ENCODE data around the gene PRRT1B. TPM values are rescaled to one million over a fixed set of nuclear protein-coding genes. Genes with fewer than 3 reads are reported as not detected.
A peak's percentile ranks its signal among the peaks of the same experiment; 100 is the strongest.
"Not testable (repeated sequence)": the region's sequence is repeated elsewhere in the genome, so short reads cannot be mapped to it uniquely, and the experiment has no call there.

Gene PRRT1B
- total RNA-seq = 11.1 TPM

DNA sequence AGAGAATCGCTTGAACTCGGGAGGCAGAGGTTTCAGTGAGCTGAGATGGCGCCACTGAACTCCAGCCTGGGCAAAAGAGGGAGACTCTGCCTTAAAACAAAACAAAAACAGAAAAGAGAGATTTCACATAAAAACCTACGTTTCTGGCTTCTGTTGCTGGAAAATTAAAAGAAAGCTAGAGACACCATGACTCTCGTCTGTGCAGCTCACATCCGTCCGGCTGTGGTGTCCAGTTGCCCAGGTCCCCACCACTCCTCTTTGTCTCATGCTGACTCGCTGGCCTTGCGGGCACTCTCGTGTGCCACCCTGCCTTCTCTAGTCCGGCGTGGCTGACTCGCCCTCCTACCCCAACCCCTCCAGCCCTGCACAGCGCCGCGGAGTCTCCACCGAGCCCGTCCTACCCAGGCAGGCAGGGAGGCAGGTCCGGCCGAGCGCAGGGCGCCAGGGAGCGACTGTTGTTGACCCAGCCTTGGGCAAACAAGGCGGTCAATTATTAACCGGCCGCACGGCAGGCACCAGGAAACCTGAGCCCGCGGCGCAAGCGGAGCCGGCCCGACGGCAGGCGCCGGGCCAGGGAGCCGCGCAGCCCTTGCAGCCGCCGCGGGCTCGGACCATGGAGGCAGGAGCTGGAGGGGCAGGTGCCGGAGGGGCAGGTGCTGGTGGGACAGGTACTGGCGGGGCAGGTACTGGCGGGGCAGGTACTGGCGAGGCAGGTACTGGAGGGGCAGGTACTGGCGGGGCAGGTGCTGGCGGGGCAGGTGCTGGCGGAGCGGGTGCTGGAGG lies at the start of gene PRRT1B:
TSS of gene PRRT1B (plus strand) at position 521 of the 783 bp plus-strand sequence. CDS start at position 614, 93 bp downstream.
- peak; percentile 88 for DNase-seq (ENCODE audit: low spot score)

DNA sequence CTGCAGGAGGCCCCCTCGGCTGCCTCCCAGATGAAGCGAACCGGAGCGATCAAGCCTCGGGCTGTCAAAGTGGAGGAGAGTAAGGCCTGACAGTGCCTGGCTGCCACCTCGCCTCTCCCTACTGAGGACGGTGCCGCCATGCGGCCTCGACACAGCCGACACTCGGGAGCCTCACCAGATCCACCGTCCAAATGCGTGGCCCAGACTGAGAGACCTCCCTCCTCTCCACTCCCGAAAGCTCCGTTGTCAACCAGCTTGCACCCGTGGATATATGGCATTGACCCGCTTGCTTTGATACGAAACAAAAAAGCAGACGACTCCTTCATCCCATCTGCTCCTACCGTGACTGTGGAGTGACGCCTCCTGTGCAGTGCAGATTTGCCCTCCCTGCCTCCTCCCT lies 49.5 kb upstream of the PRRT1B start:
- no peak for DNase-seq (ENCODE audit: low spot score)

DNA sequence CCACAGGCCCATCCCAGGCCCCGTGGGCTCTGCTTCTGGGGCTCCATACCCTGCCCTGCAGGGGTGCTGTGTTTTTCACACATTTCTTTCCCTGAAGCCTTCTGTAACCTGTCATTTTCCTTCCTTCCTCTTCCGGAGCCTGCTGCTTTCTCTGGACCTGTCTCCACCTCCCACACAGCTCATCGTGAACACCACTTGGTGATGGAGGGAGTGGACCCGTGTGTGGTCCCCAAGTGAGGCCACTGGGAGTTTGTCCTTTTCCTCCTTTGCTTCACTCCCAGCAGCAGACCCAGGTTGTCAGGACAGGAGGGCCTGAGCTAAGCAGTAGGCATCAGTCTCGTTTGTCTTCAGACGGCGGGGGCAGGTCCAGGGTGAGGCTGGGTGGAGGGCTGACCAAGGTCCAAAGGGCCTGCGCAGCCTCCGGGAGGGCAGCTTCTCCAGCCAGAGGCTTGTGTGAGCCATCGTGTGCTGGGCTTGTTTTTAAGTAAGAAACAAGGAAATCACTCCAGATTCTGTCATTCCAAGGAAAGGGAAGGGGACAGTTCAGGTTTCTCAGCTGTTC lies 48.4 kb upstream of the PRRT1B start:
- DNase-seq (ENCODE audit: low spot score) = no peak

DNA sequence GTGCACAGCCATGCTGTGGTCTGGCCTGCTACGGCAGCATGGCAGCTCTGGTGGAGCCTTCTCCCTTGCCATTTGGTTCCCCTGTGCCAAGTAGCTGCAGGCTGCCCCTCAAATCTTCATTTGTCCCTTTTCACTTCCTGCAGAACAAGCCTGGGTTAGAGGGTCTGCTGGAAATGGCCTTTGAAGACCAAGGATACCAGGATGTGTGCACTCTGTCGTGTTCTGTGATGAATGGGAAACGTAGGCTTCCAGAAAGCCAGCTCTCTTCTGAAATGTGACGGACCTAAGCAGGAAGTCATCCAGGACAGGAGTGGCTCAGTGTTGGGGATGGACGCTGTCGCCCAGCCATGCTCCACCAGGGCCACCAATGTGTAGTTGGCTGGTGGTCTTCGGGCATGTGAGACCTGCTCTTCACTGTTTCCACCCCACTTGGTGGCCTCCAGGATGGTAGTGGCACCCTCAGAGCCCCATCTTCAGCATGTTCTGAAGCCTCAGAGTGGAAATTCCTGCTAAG lies 46.0 kb upstream of the PRRT1B start:
- no peak for DNase-seq (ENCODE audit: low spot score)

DNA sequence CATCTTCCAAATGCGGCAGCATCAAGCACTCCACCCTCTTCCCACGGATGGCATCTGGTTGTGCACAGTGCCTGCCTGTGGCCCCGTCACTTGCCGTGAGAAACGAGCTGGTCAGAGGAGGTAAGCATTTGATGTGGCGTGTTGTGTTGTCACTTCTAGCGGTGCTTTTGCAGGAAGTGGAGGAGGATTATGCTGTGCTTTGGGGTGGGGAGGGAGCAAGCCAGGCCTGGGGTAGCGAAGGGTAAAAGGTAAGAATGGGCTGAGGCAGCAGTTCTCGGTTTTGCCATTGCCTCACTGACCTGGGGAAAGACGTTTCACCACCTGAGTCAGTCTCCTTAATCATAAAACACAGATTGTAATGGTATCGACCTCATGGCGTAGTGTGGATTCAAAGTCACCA lies 44.9 kb upstream of the PRRT1B start:
- DNase-seq (ENCODE audit: low spot score) = no peak

DNA sequence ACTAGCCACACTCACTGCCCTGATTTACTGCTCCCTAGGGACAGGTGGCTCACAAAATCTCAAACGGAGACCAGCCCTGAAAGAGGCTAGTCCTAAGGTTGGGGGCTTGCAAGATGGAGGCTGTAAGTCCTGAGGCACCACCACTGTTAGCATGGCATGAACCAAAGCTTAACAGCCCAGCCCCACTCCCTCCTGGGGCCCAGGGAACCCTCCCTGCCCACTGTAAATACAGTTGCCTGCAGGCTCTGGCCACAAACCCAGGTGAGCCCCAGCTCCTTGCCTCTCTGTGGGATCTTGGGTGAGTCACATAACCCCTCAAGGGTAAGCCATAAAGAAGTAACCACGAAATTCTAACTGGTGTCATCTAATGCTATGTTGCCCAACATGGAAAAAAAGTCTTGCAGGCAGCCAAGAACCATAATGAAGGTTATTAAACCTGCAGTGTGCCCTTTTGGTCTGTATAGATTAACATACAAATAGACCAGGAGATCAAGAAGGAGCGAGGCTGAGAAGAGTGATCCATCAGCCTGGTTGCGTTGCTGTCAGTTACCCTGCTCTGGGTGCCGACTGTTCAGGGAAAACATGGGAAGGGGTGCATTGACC lies 44.3 kb upstream of the PRRT1B start:
- DNase-seq (ENCODE audit: low spot score) = no peak

DNA sequence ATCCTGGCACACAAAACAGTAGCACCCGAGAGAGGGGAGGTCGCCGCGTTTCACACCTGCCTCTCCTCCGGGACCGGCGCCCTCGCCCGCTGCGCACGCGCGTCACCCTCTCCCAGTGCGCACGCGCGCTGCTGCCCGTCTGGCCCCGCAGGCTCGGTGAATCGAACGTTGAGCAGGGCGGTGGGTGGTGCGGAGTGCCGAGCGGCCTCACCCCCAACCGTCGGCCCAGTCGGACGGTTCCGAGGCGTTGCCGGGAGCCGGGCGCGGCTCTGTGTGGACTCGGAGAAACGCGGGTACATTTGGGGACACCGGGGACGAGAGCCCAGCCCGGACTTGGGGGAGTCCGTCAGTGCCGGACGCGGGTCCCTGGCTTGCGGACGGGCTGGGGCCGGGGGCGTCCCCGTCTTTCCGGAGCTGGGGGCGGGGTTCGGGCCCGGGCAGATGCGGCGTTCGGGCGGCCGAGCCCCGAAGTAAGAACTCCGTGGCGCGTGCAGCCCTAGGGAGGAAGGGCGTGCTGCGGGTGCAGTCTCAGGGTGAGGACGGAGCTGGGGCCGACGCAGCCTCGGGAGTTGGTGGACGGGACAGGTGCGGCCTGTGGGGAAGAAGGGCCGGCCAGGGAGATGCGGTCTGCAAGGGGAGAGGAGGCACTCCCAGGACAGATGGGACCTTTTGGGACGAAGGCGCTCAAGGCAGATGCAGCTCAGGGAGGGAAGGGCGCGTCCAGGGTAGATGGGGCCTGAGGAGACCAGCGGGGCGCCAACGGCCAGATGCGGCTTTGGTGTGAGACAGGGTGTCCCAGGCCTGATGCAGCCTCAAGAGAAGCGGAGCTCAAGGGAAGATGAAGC lies 42.3 kb upstream of the PRRT1B start, which contains the start of gene POMT1:
TSS of gene POMT1 (plus strand) at position 138 of the 845 bp plus-strand sequence. CDS start 1,301 bp downstream, outside the sequence.
- peak; percentile 87 for DNase-seq (ENCODE audit: low spot score)

DNA sequence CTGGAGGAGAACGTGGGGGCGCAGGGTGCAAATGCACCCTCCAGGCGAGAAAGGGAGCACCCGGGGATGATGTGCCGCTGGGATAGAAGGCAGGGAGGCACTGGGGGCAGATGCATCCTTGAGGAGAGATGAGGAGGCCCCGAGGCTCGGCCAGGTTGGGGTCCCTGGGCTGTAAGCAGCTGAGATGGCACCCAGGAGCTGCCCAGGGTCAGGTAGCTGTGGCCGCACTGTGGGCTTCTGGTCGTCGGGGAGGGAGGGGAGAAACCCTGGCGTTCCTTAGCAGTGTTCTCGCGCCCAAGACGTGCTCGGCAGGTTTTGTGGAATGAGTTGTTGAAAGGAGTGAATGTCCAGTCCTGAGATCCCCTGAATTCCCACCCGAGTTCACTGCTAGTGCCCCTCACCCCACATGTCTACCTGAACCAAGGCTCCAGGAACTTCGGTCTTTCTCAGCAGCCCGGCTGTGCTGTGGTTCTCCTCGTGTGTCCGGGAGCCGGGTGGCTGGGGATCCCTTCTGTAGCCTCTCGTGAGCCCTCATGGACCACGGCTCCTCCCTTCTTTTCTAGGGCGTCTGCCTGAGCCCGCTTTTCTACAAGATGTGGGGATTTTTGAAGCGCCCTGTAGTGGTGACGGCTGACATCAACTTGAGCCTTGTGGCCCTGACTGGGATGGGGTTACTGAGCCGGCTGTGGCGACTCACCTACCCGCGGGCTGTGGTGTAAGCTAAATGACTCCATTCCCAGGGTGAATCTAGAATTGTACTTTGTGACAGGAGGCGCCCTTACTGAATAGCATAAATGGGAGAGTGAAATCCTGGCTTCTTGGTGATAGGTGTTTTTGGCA lies 41.5 kb upstream of the PRRT1B start:
- DNase-seq (ENCODE audit: low spot score) = no peak

DNA sequence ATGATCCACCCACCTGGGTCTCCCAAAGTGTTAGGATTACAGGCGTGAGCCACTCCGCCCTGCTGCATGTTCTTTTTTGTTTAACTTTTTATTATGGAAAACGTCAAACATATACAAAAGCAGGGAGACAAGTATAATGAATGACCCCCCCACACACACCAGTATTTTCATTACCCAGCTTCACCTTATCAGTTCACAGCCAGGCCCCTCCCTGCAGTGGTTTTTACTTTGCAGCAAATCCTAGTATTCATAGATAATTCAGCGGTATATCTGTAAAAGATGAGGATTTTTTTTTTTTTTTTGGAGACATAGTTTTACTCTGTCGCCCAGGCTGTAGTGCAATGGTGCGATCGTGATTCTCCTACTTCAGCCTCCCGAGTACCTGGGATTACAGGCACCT lies 40.3 kb upstream of the PRRT1B start:
- DNase-seq (ENCODE audit: low spot score) = no peak

DNA sequence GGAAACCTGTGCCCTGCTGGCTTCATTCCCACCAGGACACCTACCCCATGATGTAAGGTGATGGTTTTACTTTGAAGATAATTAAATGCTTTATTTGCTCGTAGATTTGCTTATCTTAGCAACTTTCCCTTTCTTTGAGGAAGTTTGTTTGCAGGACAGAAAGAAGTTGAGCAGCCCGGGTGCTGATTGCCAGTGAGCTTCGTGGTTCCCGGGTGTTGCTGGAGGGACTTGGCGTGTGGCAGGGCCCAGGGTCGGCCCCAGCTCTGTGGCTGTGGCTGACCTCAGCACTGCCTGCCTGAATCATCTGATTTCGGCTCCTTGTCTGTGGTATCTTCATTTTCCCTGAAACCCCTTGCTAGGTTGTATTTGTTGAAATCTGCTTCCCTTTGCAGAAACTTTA lies 33.9 kb upstream of the PRRT1B start:
- no peak for DNase-seq (ENCODE audit: low spot score)

DNA sequence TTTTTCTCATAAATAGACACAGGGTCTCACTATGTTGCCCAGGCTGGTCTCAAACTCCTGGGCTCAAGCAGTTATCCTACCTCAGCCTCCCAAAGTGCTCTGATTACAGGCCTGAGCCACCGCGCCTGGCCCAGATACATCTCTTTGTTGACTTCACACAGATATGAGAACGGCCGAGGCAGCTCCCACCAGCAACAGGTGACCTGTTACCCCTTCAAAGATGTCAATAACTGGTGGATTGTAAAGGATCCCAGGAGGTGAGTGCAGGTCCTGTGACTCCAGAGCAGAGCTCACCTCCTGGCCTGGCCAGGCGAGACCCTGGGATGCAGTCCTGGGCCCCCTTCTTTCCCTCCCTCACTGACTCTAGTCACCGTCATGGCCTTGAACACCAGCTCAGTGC lies 33.4 kb upstream of the PRRT1B start:
- no peak for DNase-seq (ENCODE audit: low spot score)

DNA sequence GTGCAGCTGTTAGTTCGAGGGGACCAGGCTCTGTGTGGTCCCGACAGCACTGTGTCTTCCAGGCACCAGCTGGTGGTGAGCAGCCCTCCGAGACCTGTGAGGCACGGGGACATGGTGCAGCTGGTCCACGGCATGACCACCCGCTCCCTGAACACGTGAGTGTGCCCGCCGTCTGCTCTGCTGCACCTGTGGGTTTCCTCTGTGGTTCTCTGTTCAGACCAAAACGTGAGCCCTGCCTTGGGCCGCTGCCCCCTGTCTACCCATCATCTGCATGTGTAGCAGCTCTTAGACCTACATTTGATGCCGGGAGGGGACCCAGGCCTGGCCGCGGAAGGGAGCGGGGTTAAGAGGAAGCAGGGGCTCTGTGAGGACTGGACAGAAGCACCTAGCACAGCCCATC lies 32.1 kb upstream of the PRRT1B start:
- DNase-seq (ENCODE audit: low spot score) = no peak

DNA sequence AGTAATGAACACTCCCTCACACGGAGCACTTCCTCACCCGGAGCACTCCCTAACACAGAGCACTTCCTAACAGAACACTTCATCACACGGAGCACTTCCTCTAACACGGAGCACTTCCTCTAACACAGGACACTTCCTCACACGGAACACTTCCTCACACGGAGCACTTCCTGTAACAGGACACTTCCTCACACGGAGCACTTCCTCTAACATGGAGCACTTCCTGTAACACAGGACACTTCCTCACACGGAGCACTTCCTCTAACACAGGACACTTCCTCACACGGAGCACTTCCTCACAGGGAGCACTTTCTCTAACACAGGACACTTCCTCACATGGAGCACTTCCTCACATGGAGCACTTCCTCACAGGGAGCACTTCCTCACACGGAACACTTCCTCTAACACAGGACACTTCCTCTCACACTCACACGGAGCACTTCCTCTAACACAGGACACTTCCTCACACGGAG lies 29.7 kb upstream of the PRRT1B start:
- DNase-seq (ENCODE audit: low spot score) = not testable (repeated sequence)

DNA sequence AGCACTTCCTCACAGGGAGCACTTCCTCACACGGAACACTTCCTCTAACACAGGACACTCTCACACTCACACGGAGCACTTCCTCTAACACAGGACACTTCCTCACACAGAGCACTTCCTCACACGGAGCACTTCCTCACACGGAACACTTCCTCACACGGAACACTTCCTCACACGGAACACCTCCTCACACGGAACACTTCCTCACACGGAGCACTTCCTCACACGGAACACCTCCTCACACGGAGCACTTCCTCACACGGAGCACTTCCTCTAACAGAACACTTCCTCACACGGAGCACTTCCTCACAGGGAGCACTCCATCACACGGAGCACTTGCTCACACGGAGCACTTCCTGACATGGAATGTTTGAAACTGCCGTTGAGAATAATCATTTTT lies 29.2 kb upstream of the PRRT1B start:
- DNase-seq (ENCODE audit: low spot score) = no peak

DNA sequence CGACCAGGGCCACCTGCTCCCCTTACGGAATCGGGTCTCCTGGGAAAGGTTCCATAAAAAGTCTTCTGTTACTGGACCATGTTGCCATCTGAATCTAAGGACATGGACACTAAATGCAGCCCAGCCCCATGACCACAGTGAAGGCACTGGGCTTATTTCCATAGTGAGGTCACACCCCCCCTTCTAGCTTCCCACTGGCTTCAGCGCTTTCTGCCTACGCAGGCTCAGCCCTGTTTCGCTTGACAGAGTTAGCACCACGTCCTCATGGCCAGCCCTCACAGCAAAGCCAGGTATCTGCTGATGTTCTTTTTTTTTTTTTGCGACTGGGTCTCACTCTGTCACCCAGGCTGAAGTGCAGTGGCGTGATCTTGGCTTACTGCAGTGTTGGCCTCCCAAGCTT lies 28.4 kb upstream of the PRRT1B start:
- DNase-seq (ENCODE audit: low spot score) = no peak

DNA sequence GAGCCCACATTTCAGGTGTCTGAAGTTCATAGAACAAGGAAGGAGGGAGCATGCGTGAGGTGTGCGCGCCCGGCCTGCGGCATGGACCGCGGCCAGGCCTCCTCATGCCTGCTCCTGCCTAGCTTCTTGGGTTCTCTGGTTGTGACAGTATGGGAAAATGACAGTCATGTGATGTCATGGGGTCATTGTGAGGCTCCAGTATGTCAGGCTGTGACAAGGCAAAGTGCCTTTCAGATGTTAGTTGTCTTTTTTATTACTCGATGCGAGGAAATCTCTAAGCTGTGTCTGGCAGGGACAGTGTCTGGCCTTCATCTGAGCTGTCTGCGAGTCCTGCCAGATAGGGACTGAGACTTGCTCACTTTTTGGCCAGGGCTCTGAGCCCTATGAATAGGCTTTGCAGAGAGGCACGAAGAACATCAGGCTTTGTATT lies 27.5 kb upstream of the PRRT1B start:
- DNase-seq (ENCODE audit: low spot score) = peak; percentile 36

DNA sequence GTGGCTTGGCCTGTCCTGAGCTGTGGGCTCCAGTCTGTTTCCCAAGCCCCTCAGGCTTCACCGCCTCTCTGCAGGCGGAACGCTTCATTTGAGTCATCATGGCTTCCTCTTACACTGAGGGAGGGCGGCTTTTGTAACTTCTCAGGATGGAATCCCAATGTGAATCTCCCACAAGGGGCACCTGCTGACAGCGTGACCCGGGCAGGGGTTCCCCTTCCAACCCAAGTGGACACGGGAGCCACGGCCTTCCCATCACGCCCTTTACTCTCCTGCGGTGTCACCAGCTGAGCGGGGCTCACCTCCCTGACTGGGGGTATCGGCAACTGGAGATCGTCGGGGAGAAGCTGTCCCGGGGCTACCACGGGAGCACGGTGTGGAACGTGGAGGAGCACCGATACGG lies 26.8 kb upstream of the PRRT1B start:
- DNase-seq (ENCODE audit: low spot score) = no peak

DNA sequence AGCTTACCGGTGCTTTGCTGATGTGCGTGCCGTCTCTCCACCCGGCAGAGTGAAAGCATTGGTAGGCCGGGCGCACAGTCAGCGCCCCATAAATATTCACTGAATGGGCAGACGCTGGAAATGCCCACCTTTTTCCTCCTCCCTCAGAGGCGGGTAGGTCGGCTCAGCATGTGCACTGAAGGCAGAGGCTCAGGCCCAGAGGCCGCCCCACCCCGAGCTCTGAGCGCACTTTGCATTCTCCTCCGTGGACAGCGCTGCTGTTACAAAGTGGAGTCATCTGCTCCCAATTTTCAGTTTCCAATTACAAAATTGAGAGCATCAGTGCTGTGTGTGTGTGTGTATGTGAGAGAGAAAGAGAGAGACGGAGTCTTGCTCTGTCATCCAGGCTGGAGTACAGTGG lies 24.8 kb upstream of the PRRT1B start:
- DNase-seq (ENCODE audit: low spot score) = no peak

DNA sequence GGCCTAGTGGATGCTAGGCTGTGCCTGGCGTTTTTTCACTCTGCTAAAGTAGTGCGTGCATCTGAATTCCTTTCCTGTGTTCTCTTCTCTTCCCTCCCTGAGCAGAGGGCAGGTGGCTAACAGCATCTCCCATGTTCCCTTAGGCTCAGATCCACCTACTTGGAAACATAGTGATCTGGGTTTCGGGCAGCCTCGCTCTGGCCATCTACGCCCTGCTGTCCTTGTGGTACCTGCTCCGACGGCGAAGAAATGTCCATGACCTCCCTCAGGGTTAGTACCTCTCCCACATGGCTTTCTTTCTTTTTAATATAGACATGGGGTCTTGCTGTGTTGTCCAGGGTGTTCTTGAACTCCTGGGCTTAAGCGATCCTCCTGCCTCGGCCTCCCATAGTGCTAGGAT lies 24.1 kb upstream of the PRRT1B start:
- DNase-seq (ENCODE audit: low spot score) = no peak

DNA sequence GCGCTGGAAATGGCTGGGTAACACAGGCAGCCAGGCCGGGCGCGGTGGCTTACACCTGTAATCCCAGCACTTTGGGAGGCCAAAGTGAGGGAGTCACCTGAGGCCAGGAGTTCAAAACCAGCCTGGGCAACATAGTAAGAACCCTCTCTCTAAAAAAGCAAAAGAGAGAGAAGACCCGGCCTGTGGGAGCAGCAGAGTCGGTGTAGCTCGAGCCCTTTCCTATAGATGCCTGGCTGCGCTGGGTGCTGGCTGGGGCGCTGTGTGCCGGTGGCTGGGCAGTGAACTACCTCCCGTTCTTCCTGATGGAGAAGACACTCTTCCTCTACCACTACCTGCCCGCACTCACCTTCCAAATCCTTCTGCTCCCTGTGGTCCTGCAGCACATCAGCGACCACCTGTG lies 23.5 kb upstream of the PRRT1B start:
- no peak for DNase-seq (ENCODE audit: low spot score)

All from mucosa of gallbladder (tissue), 1 donor.